AG04450 (cell line): Measurements from ENCODE around the gene VSIR. TPM values are rescaled to one million over a fixed set of nuclear protein-coding genes. Genes with fewer than 3 reads are reported as not detected.

Experiments
- CTCF ChIA-PET: fragments of 300-600, 350-600 bp; formaldehyde crosslinking; extraction: SDS; loops from one replicate; lab custom pipeline; 2022; ENCODE audit warnings: antibody characterized with exemption, inconsistent platforms; lab: Charles Lee
- POLR2A ChIA-PET: fragments of 350-600 bp; formaldehyde crosslinking; extraction: SDS; loops from one replicate; lab custom pipeline; 2021; ENCODE audit warnings: antibody characterized with exemption, inconsistent platforms; lab: Yijun Ruan, JAX
- DNase-seq: peaks from one replicate; pipeline ENCODE4 v3.0.0-alpha.2; 2011; ENCODE audit warnings: low read depth, low spot score
- H3K27ac ChIP-seq: one replicate; pipeline ENCODE4 v1.5.1; 2012; ENCODE audit warnings: low read depth, low read length, control low read depth
- H3K27me3 ChIP-seq: one replicate; pipeline ENCODE4 v1.6.0; 2012; ENCODE audit warnings: low read length; ENCODE audit not compliant: control insufficient read depth, insufficient read depth
- H3K4me3 ChIP-seq: 2 replicates; pipeline ENCODE4 v1.5.1; 2011; ENCODE audit warnings: mild to moderate bottlenecking, low read depth, low read length, control low read depth
- H3K9me3 ChIP-seq: 2 replicates; pipeline ENCODE4 v1.5.1; 2012; ENCODE audit warnings: low read length; ENCODE audit not compliant: control insufficient read depth, insufficient read depth
- polyA plus RNA-seq: library from polyadenylated mRNA; depleted of rRNA; stranded (reverse); fragments of >200 nt; gene quantifications from 2 replicates; pipeline ENCODE4 v1.2.3, GENCODE V29; 2011
- TF ChIP-seq, protein P1 (sequence below): IDR thresholded peaks from 2 replicates; pipeline ENCODE4 v1.5.1; 2011; ENCODE audit warnings: low read depth, low read length, control low read depth, inconsistent platforms

VSIR gene
- polyA plus RNA-seq, 1 experiment, result 22.1 TPM

DNA sequence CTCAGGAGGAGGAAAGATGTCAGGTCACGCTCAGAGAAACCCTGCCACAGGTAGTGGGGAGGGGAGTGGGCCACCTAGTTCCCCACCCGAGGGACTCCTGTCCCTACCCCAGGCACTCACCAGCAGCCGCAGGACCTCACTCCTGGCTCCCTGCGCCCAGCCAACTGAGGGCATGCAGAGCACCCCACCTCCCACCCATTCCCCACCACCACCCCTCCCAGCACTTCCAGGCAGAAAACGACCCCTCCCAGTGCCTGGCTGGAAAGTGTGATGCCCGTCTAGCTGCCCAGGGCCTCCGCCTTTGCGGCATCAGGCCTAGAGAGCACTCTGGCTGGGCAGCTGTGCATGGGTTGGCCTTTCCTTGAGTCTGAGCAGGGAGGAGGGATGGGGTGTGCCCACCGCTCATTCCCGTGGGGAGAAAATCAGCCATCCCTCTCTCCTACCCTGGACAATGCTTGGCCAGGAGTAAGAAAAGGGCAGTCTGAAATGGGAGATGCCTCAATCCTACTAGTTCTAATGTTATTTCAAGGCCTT is 55.1 kb downstream of the VSIR start:
- no peak overlapping the region for H3K27ac ChIP-seq
- POLR2A ChIA-PET, result no interaction called here
- H3K4me3 ChIP-seq, result no peak overlapping the region
- H3K9me3 ChIP-seq, result peaks cover 4% of the 10 kb centered on the region
- no peak for DNase-seq
- CTCF ChIA-PET, result interaction anchor here (1.1 to 1.5 kb wide), 2 partner anchors 11 to 21 kb away, joined by 4 to 5 read pairs; no protein-coding TSS in a partner anchor
- peaks cover 24% of the 10 kb centered on the region for H3K27me3 ChIP-seq
- TF ChIP-seq, protein P1, sequence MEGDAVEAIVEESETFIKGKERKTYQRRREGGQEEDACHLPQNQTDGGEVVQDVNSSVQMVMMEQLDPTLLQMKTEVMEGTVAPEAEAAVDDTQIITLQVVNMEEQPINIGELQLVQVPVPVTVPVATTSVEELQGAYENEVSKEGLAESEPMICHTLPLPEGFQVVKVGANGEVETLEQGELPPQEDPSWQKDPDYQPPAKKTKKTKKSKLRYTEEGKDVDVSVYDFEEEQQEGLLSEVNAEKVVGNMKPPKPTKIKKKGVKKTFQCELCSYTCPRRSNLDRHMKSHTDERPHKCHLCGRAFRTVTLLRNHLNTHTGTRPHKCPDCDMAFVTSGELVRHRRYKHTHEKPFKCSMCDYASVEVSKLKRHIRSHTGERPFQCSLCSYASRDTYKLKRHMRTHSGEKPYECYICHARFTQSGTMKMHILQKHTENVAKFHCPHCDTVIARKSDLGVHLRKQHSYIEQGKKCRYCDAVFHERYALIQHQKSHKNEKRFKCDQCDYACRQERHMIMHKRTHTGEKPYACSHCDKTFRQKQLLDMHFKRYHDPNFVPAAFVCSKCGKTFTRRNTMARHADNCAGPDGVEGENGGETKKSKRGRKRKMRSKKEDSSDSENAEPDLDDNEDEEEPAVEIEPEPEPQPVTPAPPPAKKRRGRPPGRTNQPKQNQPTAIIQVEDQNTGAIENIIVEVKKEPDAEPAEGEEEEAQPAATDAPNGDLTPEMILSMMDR, result no peak

DNA sequence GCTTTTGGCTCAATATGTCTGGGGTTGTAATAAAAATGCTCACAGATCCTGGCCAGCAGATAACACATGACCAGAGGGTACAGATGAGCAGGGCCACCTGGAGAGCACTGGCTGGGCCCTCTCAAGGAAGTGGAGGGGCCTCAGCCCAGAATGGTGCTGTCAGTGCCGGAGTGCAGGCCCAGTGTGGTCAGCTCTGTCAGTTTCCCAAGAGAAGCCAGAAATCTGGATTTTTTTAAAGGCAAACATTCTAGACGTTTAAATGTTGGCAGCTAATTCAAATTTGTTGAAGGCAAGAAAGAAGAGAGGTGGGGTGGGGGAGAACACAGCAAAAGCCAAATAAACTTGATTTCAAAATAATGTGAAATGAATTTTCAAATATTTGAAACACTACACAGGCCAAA is 55.8 kb downstream of the VSIR start:
- DNase-seq, result no peak
- H3K9me3 ChIP-seq, result peaks cover under 1% of the 10 kb centered on the region
- H3K27me3 ChIP-seq, result peaks cover 22% of the 10 kb centered on the region
- H3K27ac ChIP-seq, result no peak overlapping the region
- ChIA-PET CTCF (interaction anchor here (1.0 to 1.5 kb wide), 3 partner anchors 9 to 21 kb away, joined by 3 to 5 read pairs (median 4); no protein-coding TSS in a partner anchor), POLR2A (interaction anchor here (1.4 kb wide), 1 partner anchor 49 kb away, joined by 6 read pairs; no protein-coding TSS in a partner anchor)
- TF ChIP-seq, protein P1, result no peak
- H3K4me3 ChIP-seq, result no peak overlapping the region

DNA sequence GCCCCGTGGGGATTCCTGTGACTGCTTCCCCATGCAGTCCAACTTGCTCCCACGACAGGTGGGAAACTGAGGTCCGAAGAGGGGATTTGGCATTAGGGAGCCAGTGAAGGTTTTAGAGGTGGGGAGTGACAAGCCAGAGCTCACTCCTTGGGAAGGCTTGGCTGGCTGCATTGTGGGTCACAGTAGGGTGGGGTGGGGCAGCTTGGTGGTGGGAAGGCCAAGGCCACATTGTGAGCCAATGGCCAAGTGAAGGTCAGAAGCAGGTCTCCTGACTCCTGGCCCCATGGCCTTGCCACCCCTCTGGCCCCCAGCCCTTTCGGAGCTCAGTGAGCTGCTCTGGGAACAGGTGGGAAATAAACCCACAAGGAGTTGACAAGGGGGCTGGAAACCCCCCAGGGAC is 56.3 kb downstream of the VSIR start:
- no peaks in the 10 kb centered on the region; the same call in 1 of the 2 replicates for H3K9me3 ChIP-seq
- no peak for DNase-seq
- ChIA-PET POLR2A (interaction anchor here (1.4 kb wide), 1 partner anchor 50 kb away, joined by 6 read pairs; no protein-coding TSS in a partner anchor), CTCF (interaction anchor here (1.0 to 1.5 kb wide), 3 partner anchors 9 to 20 kb away, joined by 3 to 5 read pairs (median 4); no protein-coding TSS in a partner anchor)
- TF ChIP-seq, protein P1, result no peak
- peaks cover 18% of the 10 kb centered on the region for H3K27me3 ChIP-seq
- no peak overlapping the region for H3K27ac ChIP-seq
- no peak overlapping the region for H3K4me3 ChIP-seq

- ChIA-PET CTCF (no interaction called here), POLR2A (interaction anchor here (1.4 kb wide), 1 partner anchor 50 kb away, joined by 6 read pairs; no protein-coding TSS in a partner anchor)
- Histone ChIP-seq H3K4me3 (no peak overlapping the region), H3K27me3 (peaks cover 14% of the 10 kb centered on the region), H3K27ac (no peak overlapping the region), H3K9me3 (no peaks in the 10 kb centered on the region; the same call in 1 of the 2 replicates)
- no peak for DNase-seq
- TF ChIP-seq, protein P1, result no peak
These were observed 56.9 kb downstream of the VSIR start for GRCh38 chr10:71716426-71716825.

GRCh38 chr10:71715860-71716259 is 57.5 kb downstream of the VSIR start:
- ChIA-PET POLR2A (no interaction called here), CTCF (no interaction called here)
- no peak overlapping the region for H3K4me3 ChIP-seq
- no peak overlapping the region for H3K27ac ChIP-seq
- no peak for DNase-seq
- peaks cover 8% of the 10 kb centered on the region for H3K27me3 ChIP-seq
- no peaks in the 10 kb centered on the region; the same call in 1 of the 2 replicates for H3K9me3 ChIP-seq
- TF ChIP-seq, protein P1, result no peak
